ES-I3 (cell line): Measurements from ENCODE around the gene KIFC3.
"Not testable (repeated sequence)": the region's sequence is repeated elsewhere in the genome, so short reads cannot be mapped to it uniquely, and the experiment has no call there.

Experiments
- H3K36me3 ChIP-seq: 2 replicates; pipeline ENCODE4 v1.6.1; 2013; ENCODE audit warnings: mild to moderate bottlenecking, low read length, control low read depth, moderate library complexity; ENCODE audit not compliant: insufficient read depth
- H3K4me1 ChIP-seq: 2 replicates; pipeline ENCODE4 v1.6.1; 2013; ENCODE audit warnings: mild to moderate bottlenecking, control low read depth, low read length; ENCODE audit not compliant: insufficient read depth
- H3K9ac ChIP-seq: 2 replicates; pipeline ENCODE4 v1.6.1; 2013; ENCODE audit warnings: low read depth, mild to moderate bottlenecking, low read length, moderate library complexity
- H3K9me3 ChIP-seq: 2 replicates; pipeline ENCODE4 v1.6.1; 2013; ENCODE audit warnings: mild to moderate bottlenecking, low read length, moderate library complexity; ENCODE audit not compliant: control insufficient read depth, insufficient read depth

KIFC3 gene

GRCh38 chr16:57723170-57723569, 79.1 kb downstream of the KIFC3 start:
- no peaks in the 10 kb centered on the region for H3K9me3 ChIP-seq
- H3K36me3 ChIP-seq = no peaks in the 10 kb centered on the region
- no peaks in the 10 kb centered on the region for H3K4me1 ChIP-seq
- no peak overlapping the region for H3K9ac ChIP-seq

DNA sequence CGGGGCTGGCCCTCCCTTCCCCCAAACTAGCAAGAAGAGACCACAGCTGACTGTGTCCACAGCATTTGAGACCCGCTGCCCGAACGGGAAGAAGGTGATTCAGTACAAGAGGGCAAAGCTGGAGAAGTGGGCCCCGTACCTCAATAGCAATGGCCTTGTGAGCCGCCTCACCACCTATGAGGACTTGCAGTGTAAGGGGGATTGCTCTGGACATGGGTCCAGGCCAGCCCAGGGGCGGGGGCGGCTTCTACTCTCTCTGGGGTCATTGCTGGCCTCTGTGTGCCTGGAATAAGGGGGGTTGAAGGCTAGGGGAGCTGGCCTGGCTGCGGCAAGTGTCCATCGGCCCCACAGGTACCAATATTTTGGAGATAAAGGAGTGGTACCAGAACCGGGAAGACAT, 79.6 kb downstream of the KIFC3 start:
- Histone ChIP-seq H3K4me1 (no peaks in the 10 kb centered on the region), H3K9ac (no peak overlapping the region), H3K36me3 (no peaks in the 10 kb centered on the region), H3K9me3 (no peaks in the 10 kb centered on the region)

DNA sequence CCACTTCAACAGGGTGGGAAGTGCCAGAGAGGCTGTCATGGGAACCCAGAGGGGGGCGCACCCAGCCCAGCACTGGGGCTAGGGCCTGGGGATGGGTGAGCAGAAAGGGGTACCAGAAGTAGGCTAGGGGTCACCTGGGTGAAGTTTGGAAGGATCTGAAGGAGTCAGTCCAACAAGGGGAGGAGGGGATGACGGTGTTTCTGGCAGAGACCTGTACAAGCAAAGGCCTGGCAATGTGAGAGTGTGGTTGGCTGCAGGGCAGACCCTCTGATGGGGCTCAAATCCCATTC, 80.1 kb downstream of the KIFC3 start:
- no peaks in the 10 kb centered on the region for H3K9me3 ChIP-seq
- H3K4me1 ChIP-seq = no peaks in the 10 kb centered on the region
- no peaks in the 10 kb centered on the region for H3K36me3 ChIP-seq
- no peak overlapping the region for H3K9ac ChIP-seq

GRCh38 chr16:57721356-57722209, 80.7 kb downstream of the KIFC3 start:
- Histone ChIP-seq H3K9me3 (no peaks in the 10 kb centered on the region), H3K9ac (no peak overlapping the region), H3K4me1 (no peaks in the 10 kb centered on the region), H3K36me3 (no peaks in the 10 kb centered on the region)

- no peaks in the 10 kb centered on the region for H3K4me1 ChIP-seq
- H3K9me3 ChIP-seq = no peaks in the 10 kb centered on the region
- H3K36me3 ChIP-seq = no peaks in the 10 kb centered on the region
- no peak overlapping the region for H3K9ac ChIP-seq
These were observed 82.1 kb downstream of the KIFC3 start for GRCh38 chr16:57720142-57720575.

DNA sequence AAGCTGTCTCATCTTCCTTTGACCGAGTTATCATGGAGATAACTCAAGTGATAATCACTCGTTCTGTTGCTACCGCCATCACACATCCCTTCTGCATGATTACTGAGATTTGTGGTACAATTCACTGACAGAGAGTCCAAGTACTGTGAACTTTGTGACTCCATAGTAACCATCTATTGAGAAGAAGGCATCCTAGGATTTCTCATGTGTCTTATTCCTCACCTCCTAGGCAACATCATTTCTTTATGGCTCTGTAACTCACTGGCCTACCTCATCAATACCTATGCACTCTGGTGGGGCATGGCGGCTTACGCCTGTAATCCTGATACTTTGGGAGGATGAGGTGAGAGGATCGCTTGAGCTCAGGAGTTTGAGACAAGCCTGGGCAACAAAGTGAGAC, 88.2 kb downstream of the KIFC3 start:
- H3K36me3 ChIP-seq = no peaks in the 10 kb centered on the region
- no peaks in the 10 kb centered on the region for H3K4me1 ChIP-seq
- H3K9me3 ChIP-seq = no peaks in the 10 kb centered on the region
- no peak overlapping the region for H3K9ac ChIP-seq

- Histone ChIP-seq H3K9me3 (no peaks in the 10 kb centered on the region), H3K4me1 (no peaks in the 10 kb centered on the region), H3K36me3 (no peaks in the 10 kb centered on the region), H3K9ac (no peak overlapping the region)
These were observed 88.7 kb downstream of the KIFC3 start for GRCh38 chr16:57713596-57713995.

DNA sequence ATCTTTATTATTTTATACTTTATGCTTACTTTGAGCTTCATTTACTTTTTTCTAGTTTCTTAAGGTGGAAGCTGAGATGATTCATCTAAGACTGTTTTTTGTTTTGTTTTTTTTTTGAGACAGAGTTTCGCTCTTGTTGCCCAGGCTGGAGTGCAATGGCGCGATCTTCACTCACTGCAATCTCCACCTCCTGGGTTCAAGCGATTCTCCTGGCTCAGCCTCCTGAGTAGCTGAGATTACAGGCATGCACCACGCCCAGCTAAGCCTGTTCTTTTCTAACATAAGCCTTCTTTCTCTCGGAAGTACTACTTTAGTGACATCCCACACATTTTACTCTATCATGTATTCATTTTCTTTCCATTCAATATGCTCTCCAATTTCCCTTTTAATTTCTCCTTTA, 89.7 kb downstream of the KIFC3 start:
- H3K9ac ChIP-seq, H3K36me3 ChIP-seq, H3K4me1 ChIP-seq, H3K9me3 ChIP-seq: not testable (repeated sequence)

DNA sequence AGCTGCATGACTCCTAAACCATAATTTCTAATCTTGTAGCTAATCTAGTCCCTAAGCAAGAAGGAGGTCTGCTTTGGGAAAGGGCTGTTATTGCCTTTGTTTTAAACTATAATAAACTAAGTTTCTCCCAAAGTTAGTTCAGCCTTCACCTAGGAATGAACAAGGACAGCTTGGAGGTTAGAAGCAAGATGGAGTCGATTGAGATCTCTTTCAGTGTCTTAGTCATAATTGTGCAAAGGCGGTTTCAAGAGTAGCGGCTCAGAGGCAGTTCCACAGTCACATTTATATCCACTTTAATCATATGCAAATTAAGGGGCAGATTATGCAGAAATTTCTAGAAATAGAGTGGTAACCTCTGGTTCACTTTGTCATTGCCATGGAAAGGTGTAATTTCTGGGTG, 90.3 kb downstream of the KIFC3 start:
- no peaks in the 10 kb centered on the region for H3K9me3 ChIP-seq
- no peak overlapping the region for H3K9ac ChIP-seq
- no peaks in the 10 kb centered on the region for H3K36me3 ChIP-seq
- H3K4me1 ChIP-seq = no peaks in the 10 kb centered on the region

- Histone ChIP-seq H3K9me3 (no peaks in the 10 kb centered on the region), H3K9ac (no peak overlapping the region), H3K4me1 (no peaks in the 10 kb centered on the region), H3K36me3 (no peaks in the 10 kb centered on the region)
These were observed 90.9 kb downstream of the KIFC3 start for GRCh38 chr16:57711346-57711745.

GRCh38 chr16:57709663-57710062, 92.6 kb downstream of the KIFC3 start:
- no peaks in the 10 kb centered on the region for H3K36me3 ChIP-seq
- no peaks in the 10 kb centered on the region for H3K4me1 ChIP-seq
- no peak overlapping the region for H3K9ac ChIP-seq
- H3K9me3 ChIP-seq = no peaks in the 10 kb centered on the region
